ENCODE measurements around the gene FAHD2A.

The FAHD2A gene

DNA sequence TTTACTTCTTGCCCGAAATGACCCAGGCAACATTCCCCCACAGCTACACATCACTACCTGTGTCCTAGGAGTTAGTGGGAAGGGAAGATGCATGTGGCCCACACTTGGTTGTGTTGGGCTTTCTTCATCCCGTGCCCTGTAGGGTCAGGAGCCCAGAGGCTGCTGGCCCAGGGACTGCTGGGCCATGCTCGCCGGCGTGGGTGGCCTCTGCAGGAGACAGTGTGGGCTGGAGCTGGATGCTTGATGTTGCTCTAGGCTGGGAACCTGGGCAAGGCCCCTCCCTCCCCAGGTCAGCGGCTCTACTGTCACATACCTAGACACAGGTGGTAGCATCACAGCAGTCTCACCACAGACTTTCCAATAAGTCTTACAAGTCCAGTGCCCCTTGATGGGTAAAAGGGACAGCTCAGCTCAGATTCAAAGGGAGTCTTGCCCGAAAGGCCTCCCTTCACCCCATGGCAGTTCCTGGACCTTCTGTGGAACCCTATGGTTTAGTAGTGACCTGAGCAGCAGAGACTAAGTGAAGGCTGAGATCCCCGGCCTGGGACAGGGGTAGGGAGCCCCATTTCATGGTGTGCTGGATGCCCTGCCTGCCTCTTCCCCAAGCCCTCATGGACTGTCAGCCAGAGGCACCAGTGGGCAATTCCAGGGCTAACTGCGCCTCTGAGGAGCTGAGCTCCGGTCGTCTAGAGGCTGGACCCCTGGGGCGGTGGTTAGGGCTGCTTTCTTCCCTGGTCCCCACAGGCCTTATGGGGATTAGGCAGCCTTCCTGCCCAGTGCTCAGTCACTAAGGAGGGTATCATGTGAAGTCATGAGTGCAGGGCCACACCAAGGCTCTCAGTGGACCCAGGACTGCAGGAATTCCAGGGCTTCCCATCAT lies 45.4 kb upstream of the FAHD2A start:
- Mint-ChIP-seq H3K27me3 (ENCODE audit: low read depth, poor library complexity) (peaks cover 23% of the 10 kb centered on the region), H3K27ac (no peak overlapping the region), H3K36me3 (ENCODE audit: low read depth) (no peaks in the 10 kb centered on the region), H3K4me1 (no peaks in the 10 kb centered on the region), H3K9me3 (peaks cover 21% of the 10 kb centered on the region), H3K4me3 (no peak overlapping the region)
- no peak for DNase-seq
- TF ChIP-seq, protein P1, sequence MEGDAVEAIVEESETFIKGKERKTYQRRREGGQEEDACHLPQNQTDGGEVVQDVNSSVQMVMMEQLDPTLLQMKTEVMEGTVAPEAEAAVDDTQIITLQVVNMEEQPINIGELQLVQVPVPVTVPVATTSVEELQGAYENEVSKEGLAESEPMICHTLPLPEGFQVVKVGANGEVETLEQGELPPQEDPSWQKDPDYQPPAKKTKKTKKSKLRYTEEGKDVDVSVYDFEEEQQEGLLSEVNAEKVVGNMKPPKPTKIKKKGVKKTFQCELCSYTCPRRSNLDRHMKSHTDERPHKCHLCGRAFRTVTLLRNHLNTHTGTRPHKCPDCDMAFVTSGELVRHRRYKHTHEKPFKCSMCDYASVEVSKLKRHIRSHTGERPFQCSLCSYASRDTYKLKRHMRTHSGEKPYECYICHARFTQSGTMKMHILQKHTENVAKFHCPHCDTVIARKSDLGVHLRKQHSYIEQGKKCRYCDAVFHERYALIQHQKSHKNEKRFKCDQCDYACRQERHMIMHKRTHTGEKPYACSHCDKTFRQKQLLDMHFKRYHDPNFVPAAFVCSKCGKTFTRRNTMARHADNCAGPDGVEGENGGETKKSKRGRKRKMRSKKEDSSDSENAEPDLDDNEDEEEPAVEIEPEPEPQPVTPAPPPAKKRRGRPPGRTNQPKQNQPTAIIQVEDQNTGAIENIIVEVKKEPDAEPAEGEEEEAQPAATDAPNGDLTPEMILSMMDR (IDR thresholded peaks at IDR 0.05) = no peak

DNA sequence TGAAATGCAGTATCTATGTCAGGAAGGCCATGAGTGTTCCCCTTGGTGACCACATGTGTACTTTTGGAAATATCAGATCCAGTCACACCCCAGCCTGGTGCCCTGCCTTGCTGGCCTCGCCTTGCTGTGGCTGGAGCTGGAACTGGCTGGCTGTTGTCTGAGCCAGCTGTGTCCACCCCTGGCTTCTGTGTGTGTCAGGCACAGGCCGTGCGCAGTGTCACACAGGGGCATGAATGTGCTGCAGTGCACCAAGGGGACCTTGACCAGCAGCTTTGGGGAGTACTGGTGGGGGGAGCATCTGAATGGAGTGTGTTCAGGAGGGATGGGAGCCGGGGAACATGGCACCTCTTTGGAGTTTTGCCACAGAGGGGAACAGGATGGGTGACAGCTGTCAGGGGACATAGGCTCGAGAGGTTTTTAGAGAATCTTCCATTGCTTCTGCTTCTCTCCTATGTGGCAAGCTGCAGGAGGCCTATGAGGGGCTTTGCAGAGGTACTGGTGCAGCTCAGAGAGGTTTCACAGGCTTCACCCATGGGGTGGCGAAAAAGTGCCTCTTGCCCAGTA lies 44.7 kb upstream of the FAHD2A start:
- H3K36me3 Mint-ChIP-seq (ENCODE audit: low read depth) = no peaks in the 10 kb centered on the region
- DNase-seq = no peak
- no peak overlapping the region for H3K4me3 Mint-ChIP-seq
- peaks cover 23% of the 10 kb centered on the region for H3K27me3 Mint-ChIP-seq (ENCODE audit: low read depth, poor library complexity)
- H3K27ac Mint-ChIP-seq = no peak overlapping the region
- H3K4me1 Mint-ChIP-seq = no peaks in the 10 kb centered on the region
- H3K9me3 Mint-ChIP-seq = peaks cover 21% of the 10 kb centered on the region
- TF ChIP-seq, protein P1 (IDR thresholded peaks at IDR 0.05) = no peak

DNA sequence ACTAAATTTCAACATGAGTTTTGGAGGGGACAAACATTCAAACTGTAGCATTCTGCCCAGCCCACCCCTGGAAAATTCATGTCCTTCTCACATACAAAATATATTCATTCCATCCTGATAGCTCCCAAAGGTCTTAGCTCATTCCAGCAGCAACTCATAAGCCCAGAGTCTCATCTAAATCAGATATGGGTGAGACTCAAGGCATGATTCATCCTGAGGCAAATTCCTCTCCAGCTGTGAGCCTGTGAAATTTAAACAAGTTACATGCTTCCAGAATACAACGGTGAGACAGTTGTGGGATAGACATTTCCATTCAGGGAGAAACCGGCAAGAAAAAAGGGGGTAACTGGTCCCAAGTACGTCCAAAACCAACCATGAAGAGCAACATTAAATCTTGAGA lies 43.5 kb upstream of the FAHD2A start:
- Mint-ChIP-seq H3K9me3 (peaks cover 21% of the 10 kb centered on the region), H3K27me3 (ENCODE audit: low read depth, poor library complexity) (peaks cover 27% of the 10 kb centered on the region), H3K4me1 (no peaks in the 10 kb centered on the region), H3K36me3 (ENCODE audit: low read depth) (no peaks in the 10 kb centered on the region), H3K27ac (no peak overlapping the region), H3K4me3 (no peak overlapping the region)
- TF ChIP-seq, protein P1 (IDR thresholded peaks at IDR 0.05) = no peak
- DNase-seq = no peak

DNA sequence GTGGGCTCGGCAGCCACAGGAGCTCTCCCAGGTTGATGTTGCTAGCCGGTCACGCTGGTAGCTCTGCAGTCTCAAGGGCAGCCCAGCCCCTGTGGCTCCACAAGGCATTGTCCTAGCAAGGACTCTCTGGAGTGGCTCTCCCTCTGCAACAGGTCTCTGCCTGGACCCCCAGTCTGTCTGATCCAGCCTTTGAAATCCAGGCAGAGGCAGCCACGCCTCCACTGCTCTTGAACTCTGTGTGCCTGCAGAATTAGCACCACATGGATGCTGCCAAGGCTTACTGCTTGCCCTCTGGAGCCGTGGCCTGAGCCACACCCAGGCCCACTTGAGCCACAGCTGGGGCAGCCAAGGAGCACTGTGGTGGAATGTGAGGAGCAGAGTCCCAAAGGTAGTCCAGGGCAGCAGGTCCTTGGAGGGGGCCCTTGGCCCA lies 43.0 kb upstream of the FAHD2A start:
- H3K4me1 Mint-ChIP-seq = no peaks in the 10 kb centered on the region
- no peaks in the 10 kb centered on the region for H3K36me3 Mint-ChIP-seq (ENCODE audit: low read depth)
- H3K27me3 Mint-ChIP-seq (ENCODE audit: low read depth, poor library complexity) = peaks cover 30% of the 10 kb centered on the region
- TF ChIP-seq, protein P1 (IDR thresholded peaks at IDR 0.05) = no peak
- H3K4me3 Mint-ChIP-seq = no peak overlapping the region
- no peak overlapping the region for H3K27ac Mint-ChIP-seq
- no peak for DNase-seq
- H3K9me3 Mint-ChIP-seq = peaks cover 18% of the 10 kb centered on the region

DNA sequence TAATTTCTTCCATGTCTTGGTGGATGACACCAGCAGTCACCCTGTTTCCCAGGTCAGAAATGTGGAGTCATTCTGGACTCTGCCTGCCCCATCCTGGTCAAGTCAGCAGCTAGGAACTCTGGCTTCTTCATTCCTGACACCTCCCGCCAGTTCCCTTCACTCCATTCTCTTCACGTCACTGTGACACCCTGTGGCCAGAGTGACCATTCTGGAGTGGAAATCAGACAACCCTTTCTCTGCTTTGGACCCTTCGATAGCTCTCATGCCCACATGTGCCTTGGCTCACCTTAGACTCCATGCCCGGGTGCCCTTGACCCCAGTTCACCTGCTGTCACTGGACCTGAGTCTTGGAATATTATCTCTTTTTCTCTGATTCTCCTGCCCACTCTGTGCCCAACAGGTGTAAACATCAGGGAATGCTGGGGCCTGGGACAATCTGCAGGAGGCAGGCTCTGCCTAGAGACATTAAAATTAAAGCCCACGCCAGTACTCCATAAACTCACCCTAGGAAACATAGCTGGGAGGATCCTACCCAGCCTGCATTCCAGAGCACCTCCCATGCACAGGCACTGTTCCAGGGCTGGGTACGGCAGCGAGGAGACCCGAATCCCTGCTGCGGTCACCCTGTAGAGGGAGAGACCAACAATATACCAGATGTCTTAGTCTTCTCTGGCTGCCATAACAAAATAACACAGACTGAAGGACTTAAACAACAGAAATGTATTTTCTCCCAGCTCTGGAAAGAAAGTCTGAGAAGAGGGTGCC lies 41.1 kb upstream of the FAHD2A start:
- no peak overlapping the region for H3K27ac Mint-ChIP-seq
- peaks cover 14% of the 10 kb centered on the region for H3K9me3 Mint-ChIP-seq
- TF ChIP-seq, protein P1 (IDR thresholded peaks at IDR 0.05) = no peak
- no peaks in the 10 kb centered on the region for H3K36me3 Mint-ChIP-seq (ENCODE audit: low read depth)
- H3K27me3 Mint-ChIP-seq (ENCODE audit: low read depth, poor library complexity) = peaks cover 29% of the 10 kb centered on the region
- no peaks in the 10 kb centered on the region for H3K4me1 Mint-ChIP-seq
- H3K4me3 Mint-ChIP-seq = no peak overlapping the region
- DNase-seq = no peak

Data from nephron progenitor cell (in vitro differentiated cells).